A673 (cell line): Measurements from ENCODE around the gene PIK3AP1. TPM values are rescaled to one million over a fixed set of nuclear protein-coding genes. Genes with fewer than 3 reads are reported as not detected.

ENCODE experiments used
- BruUV-seq: library from RNA; stranded (reverse); fragments of 400-500 nt; replicated peaks from 2 replicates; lab custom pipeline; 2021; lab: Mats Ljungman, UMichigan
- CTCF ChIA-PET: fragments of 300-600 bp; sonication (Branson Sonifier 250); formaldehyde crosslinking; loops from one replicate; lab custom pipeline; 2022; ENCODE audit warnings: antibody characterized with exemption; lab: Charles Lee
- POLR2A ChIA-PET: fragments of 300-600 bp; sonication (Branson Sonifier 250); formaldehyde crosslinking; loops from one replicate; lab custom pipeline; 2022; ENCODE audit warnings: antibody characterized with exemption; ENCODE audit not compliant: low non-redundant PET; lab: Charles Lee
- DNase-seq: peaks from one replicate; pipeline ENCODE4 v3.0.0-alpha.2; 2015; ENCODE audit warnings: low spot score
- H3K27ac ChIP-seq: fragments of 200-600 bp; sonication (generic); 2 replicates; pipeline ENCODE4 v1.5.1; 2016; ENCODE audit warnings: mixed run types, low read depth, mild to moderate bottlenecking, mixed read lengths, antibody characterized with exemption, low read length; ENCODE audit not compliant: poor library complexity, severe bottlenecking
- H3K27me3 ChIP-seq: fragments of 200-600 bp; sonication (generic); replicated peaks from 2 replicates; pipeline ENCODE4 v1.6.1; 2017; ENCODE audit warnings: mixed run types, low read depth, mild to moderate bottlenecking, mixed read lengths, antibody characterized with exemption, low read length; ENCODE audit not compliant: insufficient read depth, poor library complexity
- H3K36me3 ChIP-seq: fragments of 200-600 bp; sonication (generic); 2 replicates; pipeline ENCODE4 v1.6.1; 2016; ENCODE audit warnings: mixed run types, mild to moderate bottlenecking, mixed read lengths, antibody characterized with exemption, low read length; ENCODE audit not compliant: insufficient read depth, poor library complexity, severe bottlenecking
- H3K4me1 ChIP-seq: fragments of 200-600 bp; sonication (generic); 2 replicates; pipeline ENCODE4 v1.6.1; 2017; ENCODE audit warnings: mixed run types, mild to moderate bottlenecking, mixed read lengths, antibody characterized with exemption, low read length; ENCODE audit not compliant: insufficient read depth, poor library complexity, severe bottlenecking
- H3K4me3 ChIP-seq: fragments of 200-600 bp; sonication (generic); 2 replicates; pipeline ENCODE4 v1.5.1; 2016; ENCODE audit warnings: low read depth, mixed run types, mild to moderate bottlenecking, mixed read lengths, low read length; ENCODE audit not compliant: poor library complexity, severe bottlenecking
- H3K9me3 ChIP-seq: fragments of 200-600 bp; sonication (generic); 2 replicates; pipeline ENCODE4 v1.6.1; 2016; ENCODE audit warnings: mixed run types, low read depth, mild to moderate bottlenecking, mixed read lengths, antibody characterized with exemption, low read length; ENCODE audit not compliant: poor library complexity, severe bottlenecking
- CTCF ChIP-seq: fragments of 300-800, 200-600 bp; sonication (generic); conservative IDR thresholded peaks from 2 replicates; pipeline ENCODE4 v1.5.1; 2017; ENCODE audit warnings: low read depth, mild to moderate bottlenecking, antibody characterized with exemption, low read length, moderate library complexity, mixed read lengths
- EZH2 ChIP-seq: fragments of 200-600 bp; sonication (generic); IDR thresholded peaks from 2 replicates; pipeline ENCODE4 v1.6.1; 2017; ENCODE audit warnings: borderline replicate concordance, low read depth, mild to moderate bottlenecking, mixed read lengths, antibody characterized with exemption, low read length; ENCODE audit not compliant: poor library complexity, severe bottlenecking
- intact Hi-C: fragments of 100-400 bp; cut with micrococcal nuclease; formaldehyde crosslinking; loops from one replicate; pipeline ENCODE4 v1.10.0; 2022; ENCODE audit not compliant: unreplicated experiment
- total RNA-seq: library from RNA; stranded (reverse); gene quantifications from 2 replicates; pipeline ENCODE4 v1.2.3, GENCODE V29; 2021

PIK3AP1 gene
- total RNA-seq, 1 experiment from 2014 or later: 0.24 TPM

GRCh38 chr10:96673318-96674099 lies 46.8 kb downstream of the PIK3AP1 start:
- Histone ChIP-seq H3K27ac (no peak overlapping the region), H3K4me3 (no peak overlapping the region), H3K36me3 (no peaks in the 10 kb centered on the region), H3K9me3 (no peaks in the 10 kb centered on the region), H3K4me1 (no peaks in the 10 kb centered on the region), H3K27me3 (no peaks in the 10 kb centered on the region)
- no TSS peak for BruUV-seq
- no peak for DNase-seq
- intact Hi-C loops: no loop called here
- POLR2A ChIA-PET: no interaction called here
- no peak for TF ChIP-seq EZH2
- TF ChIP-seq CTCF: no peak
- CTCF ChIA-PET: no interaction called here

GRCh38 chr10:96672481-96673175 lies 47.7 kb downstream of the PIK3AP1 start:
- Histone ChIP-seq H3K27ac (no peak overlapping the region), H3K36me3 (no peaks in the 10 kb centered on the region), H3K4me3 (no peak overlapping the region), H3K4me1 (no peaks in the 10 kb centered on the region), H3K9me3 (no peaks in the 10 kb centered on the region), H3K27me3 (no peaks in the 10 kb centered on the region)
- ChIA-PET POLR2A (no interaction called here), CTCF (no interaction called here)
- intact Hi-C loops: no loop called here
- TF ChIP-seq EZH2: no peak
- no peak for TF ChIP-seq CTCF
- BruUV-seq: no TSS peak
- DNase-seq: no peak

GRCh38 chr10:96671211-96671890 lies 49.0 kb downstream of the PIK3AP1 start:
- POLR2A ChIA-PET: no interaction called here
- Histone ChIP-seq H3K4me3 (no peak overlapping the region), H3K36me3 (no peaks in the 10 kb centered on the region), H3K9me3 (no peaks in the 10 kb centered on the region), H3K4me1 (no peaks in the 10 kb centered on the region), H3K27ac (no peak overlapping the region), H3K27me3 (no peaks in the 10 kb centered on the region)
- TF ChIP-seq CTCF: no peak
- no peak for TF ChIP-seq EZH2
- BruUV-seq: no TSS peak
- intact Hi-C loops: no loop called here
- CTCF ChIA-PET: no interaction called here
- DNase-seq: no peak
